ENCODE results near the gene GJD2. TPM values are rescaled to one million over a fixed set of nuclear protein-coding genes. Genes with fewer than 3 reads are reported as not detected.

Gene GJD2
- total and polyA plus RNA-seq, 2 experiments from 2014 or later, result not detected

- Histone ChIP-seq H3K36me3 (ENCODE audit: low read depth) (no peaks in the 10 kb centered on the region), H4K20me1 (ENCODE audit: insufficient read depth) (no peaks in the 10 kb centered on the region), H3K4me2 (ENCODE audit: unreplicated experiment) (no peak overlapping the region), H3K9me3 (ENCODE audit: low read depth) (no peaks in the 10 kb centered on the region), H3K27ac (no peak overlapping the region), H3K27me3 (replicated peaks; ENCODE audit: insufficient read depth) (no peaks in the 10 kb centered on the region), H3K9ac (no peak overlapping the region), H3F3A (ENCODE audit: insufficient read depth) (no peaks in the 10 kb centered on the region), H3K79me2 (ENCODE audit: insufficient read depth) (no peaks in the 10 kb centered on the region), H3K9me2 (ENCODE audit: insufficient read depth) (no peaks in the 10 kb centered on the region), H3K4me1 (ENCODE audit: insufficient read depth) (peaks cover 8% of the 10 kb centered on the region; the same call in 1 of the 2 replicates), H2AFZ (no peak overlapping the region), H3K4me3 (no peak overlapping the region)
- 22 to 23% methylated on average over 2 of the region's 2 CpGs for WGBS, 2 experiments (ENCODE audit: low coverage in 1 of 2, low lambda C conversion rate in 2 of 2, missing lambda C conversion rate in 2 of 2)
- in situ Hi-C loops (cut with MboI), result loop anchor here (10.0 kb wide), 1 partner anchor 213 kb away; no protein-coding TSS in a partner anchor
- TF ChIP-seq EZH2 (IDR thresholded peaks at IDR 0.05; ENCODE audit: insufficient read depth, poor library complexity, severe bottlenecking) (no peak), EZH2phosphoT487 (IDR thresholded peaks at IDR 0.05; ENCODE audit: insufficient read depth, low read depth) (no peak)
- DNase-seq, result no peak
Measured at GRCh38 chr15:34701536-34701935, 53.3 kb downstream of the GJD2 start.

Other genes starting within 250 kb of the GJD2 start
- gene GOLGA8B, start 171.3 kb downstream of the GJD2 start, total RNA-seq (2014; rRNA removed; shearing (Covaris generic)), result 13.5 and 29.2 TPM in 2 replicates
- gene GOLGA8B, start 171.3 kb downstream of the GJD2 start, polyA plus RNA-seq (2016; fragmentation: Nextera tagmentation; extraction: Ambion mirVana), result 17.5 and 19.8 TPM in 2 replicates
- gene ACTC1, start 40.6 kb upstream of the GJD2 start, total RNA-seq (2014; rRNA removed; shearing (Covaris generic)), result 7.6 and 21.4 TPM in 2 replicates
- gene ACTC1, start 40.6 kb upstream of the GJD2 start, polyA plus RNA-seq (2016; fragmentation: Nextera tagmentation; extraction: Ambion mirVana), result 29.9 and 31.9 TPM in 2 replicates
- gene AQR, start 214.7 kb upstream of the GJD2 start, total RNA-seq (2014; rRNA removed; shearing (Covaris generic)), result 17.8 and 18.2 TPM in 2 replicates
- gene AQR, start 214.7 kb upstream of the GJD2 start, polyA plus RNA-seq (2016; fragmentation: Nextera tagmentation; extraction: Ambion mirVana), result 14.3 and 14.7 TPM in 2 replicates
- 30.2 and 32.1 TPM in 2 replicates for gene ZNF770, start 233.3 kb upstream of the GJD2 start, total RNA-seq (2014; rRNA removed; shearing (Covaris generic))
- 92.5 and 93.6 TPM in 2 replicates for gene ZNF770, start 233.3 kb upstream of the GJD2 start, polyA plus RNA-seq (2016; fragmentation: Nextera tagmentation; extraction: Ambion mirVana)

All from GM23248 (cell line).